H9 (cell line): Measurements from ENCODE around the gene APBB2. TPM values are rescaled to one million over a fixed set of nuclear protein-coding genes. Genes with fewer than 3 reads are reported as not detected.

Experiments used
- DNase-seq: peaks from one replicate; pipeline ENCODE4 v3.0.0-alpha.2; 2017
- H2AFZ ChIP-seq: one replicate; pipeline ENCODE4 v1.6.1; 2013; ENCODE audit warnings: mild to moderate bottlenecking, low read length, control low read depth, moderate library complexity
- H2AK5ac ChIP-seq: 2 replicates; pipeline ENCODE4 v1.6.1; 2013; ENCODE audit warnings: low read length, control low read depth, mixed read lengths; ENCODE audit not compliant: insufficient read length
- H2BK120ac ChIP-seq: one replicate; pipeline ENCODE4 v1.6.1; 2013; ENCODE audit warnings: low read depth, mild to moderate bottlenecking, low read length, control low read depth, inconsistent platforms; ENCODE audit not compliant: poor library complexity, severe bottlenecking
- H2BK12ac ChIP-seq: 2 replicates; pipeline ENCODE4 v1.6.1; 2013; ENCODE audit warnings: low read length, control low read depth, mixed read lengths, low read depth; ENCODE audit not compliant: insufficient read length
- H2BK15ac ChIP-seq: 2 replicates; pipeline ENCODE4 v1.6.1; 2013; ENCODE audit warnings: low read depth, low read length, control low read depth
- H2BK20ac ChIP-seq: one replicate; pipeline ENCODE4 v1.6.1; 2013; ENCODE audit warnings: low read depth, mild to moderate bottlenecking, low read length, control low read depth, inconsistent platforms; ENCODE audit not compliant: poor library complexity, severe bottlenecking
- H2BK5ac ChIP-seq: 2 replicates; pipeline ENCODE4 v1.6.1; 2013; ENCODE audit warnings: low read length, control low read depth, mixed read lengths; ENCODE audit not compliant: insufficient read length
- H3K14ac ChIP-seq: 2 replicates; pipeline ENCODE4 v1.6.1; 2013; ENCODE audit warnings: low read length, control low read depth; ENCODE audit not compliant: insufficient read depth
- H3K18ac ChIP-seq: 2 replicates; pipeline ENCODE4 v1.6.1; 2013; ENCODE audit warnings: low read depth, mild to moderate bottlenecking, mixed read lengths, low read length, control low read depth; ENCODE audit not compliant: insufficient read length
- H3K23ac ChIP-seq: 2 replicates; pipeline ENCODE4 v1.6.1; 2013; ENCODE audit warnings: low read length, control low read depth, mixed read lengths, low read depth; ENCODE audit not compliant: insufficient read length
- H3K23me2 ChIP-seq: 2 replicates; pipeline ENCODE4 v1.6.1; 2013; ENCODE audit warnings: low read depth, mild to moderate bottlenecking, mixed read lengths, low read length, control low read depth; ENCODE audit not compliant: insufficient read length, poor library complexity, severe bottlenecking
- H3K27ac ChIP-seq: 2 replicates; pipeline ENCODE4 v1.5.1; 2013; ENCODE audit warnings: low read length, control low read depth, mixed read lengths, low read depth; ENCODE audit not compliant: insufficient read length
- H3K27me3 ChIP-seq: 2 replicates; pipeline ENCODE4 v1.6.1; 2013; ENCODE audit warnings: low read length, control low read depth, inconsistent platforms; ENCODE audit not compliant: insufficient read depth
- H3K4ac ChIP-seq: 2 replicates; pipeline ENCODE4 v1.6.1; 2013; ENCODE audit warnings: low read depth, mild to moderate bottlenecking, control low read depth, inconsistent platforms, low read length, moderate library complexity
- H3K4me1 ChIP-seq: 2 replicates; pipeline ENCODE4 v1.6.1; 2013; ENCODE audit warnings: low read length, control low read depth, inconsistent platforms; ENCODE audit not compliant: insufficient read depth
- H3K4me2 ChIP-seq: 2 replicates; pipeline ENCODE4 v1.6.1; 2013; ENCODE audit warnings: low read length, control low read depth, mixed read lengths; ENCODE audit not compliant: insufficient read length, insufficient read depth
- H3K56ac ChIP-seq: 2 replicates; pipeline ENCODE4 v1.6.1; 2013; ENCODE audit warnings: low read depth, mild to moderate bottlenecking, mixed read lengths, low read length, control low read depth; ENCODE audit not compliant: insufficient read length
- H3K79me1 ChIP-seq: 2 replicates; pipeline ENCODE4 v1.6.1; 2013; ENCODE audit warnings: low read depth, mild to moderate bottlenecking, moderate library complexity, low read length, control low read depth, inconsistent platforms; ENCODE audit not compliant: insufficient read depth, poor library complexity, severe bottlenecking
- H3K79me2 ChIP-seq: 2 replicates; pipeline ENCODE4 v1.6.1; 2013; ENCODE audit warnings: low read length, control low read depth, inconsistent platforms; ENCODE audit not compliant: insufficient read depth
- H3K9ac ChIP-seq: 2 replicates; pipeline ENCODE4 v1.6.1; 2013; ENCODE audit warnings: low read length, control low read depth, mixed read lengths; ENCODE audit not compliant: insufficient read length; ENCODE audit errors: extremely low read depth
- H3K9me3 ChIP-seq: one replicate; pipeline ENCODE4 v1.6.1; 2013; ENCODE audit warnings: low read depth, low read length, inconsistent platforms; ENCODE audit not compliant: control insufficient read depth
- H3T11ph ChIP-seq: one replicate; pipeline ENCODE4 v1.6.1; 2013; ENCODE audit warnings: mild to moderate bottlenecking, low read length, control low read depth, inconsistent platforms
- H4K20me1 ChIP-seq: one replicate; pipeline ENCODE4 v1.6.1; 2013; ENCODE audit not compliant: control insufficient read depth, insufficient read length, insufficient read depth
- H4K5ac ChIP-seq: 2 replicates; pipeline ENCODE4 v1.6.1; 2013; ENCODE audit warnings: low read depth, mild to moderate bottlenecking, mixed read lengths, low read length, control low read depth; ENCODE audit not compliant: insufficient read length
- H4K8ac ChIP-seq: replicated peaks from 2 replicates; pipeline ENCODE4 v1.6.1; 2013; ENCODE audit warnings: low read length, control low read depth, mixed read lengths, low read depth; ENCODE audit not compliant: insufficient read length
- H4K91ac ChIP-seq: 2 replicates; pipeline ENCODE4 v1.6.1; 2013; ENCODE audit warnings: low read depth, mild to moderate bottlenecking, moderate library complexity, mixed read lengths, low read length, control low read depth; ENCODE audit not compliant: insufficient read length
- H3K27ac Mint-ChIP-seq, 3 experiments: 2 replicates in 2 of 3; 3 replicates in 1 of 3; pipeline ENCODE4 v1.8.0; 2020 to 2021; ENCODE audit warnings: mixed read lengths in 3 of 3, mild to moderate bottlenecking in 1 of 3, moderate library complexity in 1 of 3
- H3K27me3 Mint-ChIP-seq: 2 replicates; pipeline ENCODE4 v1.8.0; 2021; ENCODE audit warnings: low read depth, mild to moderate bottlenecking, moderate library complexity, mixed read lengths
- H3K36me3 Mint-ChIP-seq, 3 experiments: 2 replicates in 2 of 3; 3 replicates in 1 of 3; pipeline ENCODE4 v1.8.0; 2020 to 2021; ENCODE audit warnings: low read depth in 3 of 3, mixed read lengths in 3 of 3; ENCODE audit not compliant: insufficient read depth in 1 of 3
- H3K4me1 Mint-ChIP-seq, 2 experiments: 2 replicates each; pipeline ENCODE4 v1.8.0; 2020; ENCODE audit warnings: mixed read lengths in 2 of 2
- H3K4me3 Mint-ChIP-seq, 2 experiments: 2 replicates in 1 of 2; 3 replicates in 1 of 2; pipeline ENCODE4 v1.8.0; 2020 to 2021; ENCODE audit warnings: mild to moderate bottlenecking in 2 of 2, mixed read lengths in 2 of 2, moderate library complexity in 1 of 2
- H3K9me3 Mint-ChIP-seq, 2 experiments: 2 replicates in 1 of 2; 3 replicates in 1 of 2; pipeline ENCODE4 v1.8.0; 2020; ENCODE audit warnings: mild to moderate bottlenecking in 2 of 2, mixed read lengths in 2 of 2, moderate library complexity in 1 of 2
- CTCF ChIP-seq: fragments of 200-600 bp; sonication (generic); conservative IDR thresholded peaks from 3 replicates; pipeline ENCODE4 v1.8.0; 2021; ENCODE audit warnings: antibody characterized with exemption, mild to moderate bottlenecking
- total RNA-seq: library from RNA; stranded (reverse); gene quantifications from 2 replicates; pipeline ENCODE4 v1.2.1, GENCODE V29; 2021

Gene APBB2
- total RNA-seq, 1 experiment from 2014 or later, result 39.6 TPM

DNA sequence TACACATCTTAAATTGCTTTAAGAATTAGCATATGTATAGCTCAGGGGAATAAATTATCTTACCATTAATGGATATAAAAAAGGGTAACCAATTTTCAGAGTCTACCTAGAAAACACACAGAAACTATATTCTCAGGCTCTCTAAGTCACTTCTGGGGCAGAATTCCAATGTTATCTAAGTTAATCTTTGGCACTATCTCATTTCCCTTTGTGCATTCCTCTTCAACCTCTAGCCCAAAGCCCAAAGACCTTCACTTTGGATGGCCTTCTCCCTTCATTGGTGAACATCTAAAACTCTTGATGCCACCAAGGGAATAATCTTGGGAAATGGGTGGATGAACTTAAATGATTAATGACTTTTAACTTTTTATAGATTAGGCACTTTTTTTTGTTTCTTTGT is 108.3 kb downstream of the APBB2 start:
- no peak for DNase-seq
- no peaks in the 10 kb centered on the region for H3K9me3 ChIP-seq
- no peak overlapping the region for H2BK120ac ChIP-seq
- no peaks in the 10 kb centered on the region; the same call in 1 of the 2 replicates for H3K79me2 ChIP-seq
- no peak overlapping the region for H4K8ac ChIP-seq
- H3K4ac ChIP-seq, result no peak overlapping the region
- H2BK12ac ChIP-seq, result no peak overlapping the region
- H3K4me2 ChIP-seq, result no peak overlapping the region
- H3K18ac ChIP-seq, result no peak overlapping the region
- no peaks in the 10 kb centered on the region for H3K27me3 Mint-ChIP-seq
- H3K14ac ChIP-seq, result no peak overlapping the region
- H2BK15ac ChIP-seq, result no peak overlapping the region
- peaks cover 5 to 8% of the 10 kb centered on the region in 2 experiments; a peak in 3 of 4 replicates for H3K4me1 Mint-ChIP-seq
- no peak overlapping the region for H3K9ac ChIP-seq
- no peak overlapping the region for H2BK20ac ChIP-seq
- no peak overlapping the region for H3K27ac Mint-ChIP-seq
- H3K4me3 Mint-ChIP-seq, result no peak overlapping the region
- no peak for TF ChIP-seq CTCF
- no peaks in the 10 kb centered on the region for H4K20me1 ChIP-seq
- H3K23me2 ChIP-seq, result no peaks in the 10 kb centered on the region
- H2AFZ ChIP-seq, result no peak overlapping the region
- no peak overlapping the region for H3T11ph ChIP-seq
- H3K23ac ChIP-seq, result no peak overlapping the region
- no peak overlapping the region for H3K27ac ChIP-seq
- no peaks in the 10 kb centered on the region for H3K79me1 ChIP-seq
- H3K4me1 ChIP-seq, result no peaks in the 10 kb centered on the region
- H3K27me3 ChIP-seq, result no peaks in the 10 kb centered on the region
- peaks cover 0 to 12% (median 0%) of the 10 kb centered on the region in 3 experiments; a peak in 1 of 7 replicates for H3K36me3 Mint-ChIP-seq
- H2BK5ac ChIP-seq, result no peak overlapping the region
- no peak overlapping the region for H4K5ac ChIP-seq
- no peak overlapping the region for H4K91ac ChIP-seq
- no peaks in the 10 kb centered on the region; a peak in 1 of 5 replicates for H3K9me3 Mint-ChIP-seq
- H3K56ac ChIP-seq, result no peak overlapping the region
- no peak overlapping the region for H2AK5ac ChIP-seq
